ENCODE measurements around the gene RLN3. TPM values are rescaled to one million over a fixed set of nuclear protein-coding genes. Genes with fewer than 3 reads are reported as not detected.
A peak's percentile ranks its signal among the peaks of the same experiment; 100 is the strongest.

Gene RLN3
- total and polyA plus RNA-seq, 9 of the 15 experiments (the other 6 are each of a cell fraction or from before 2014, with no cell fraction given): 0.31 to 1.2 (median 0.71) TPM; not detected in 6

- ChIA-PET CTCF (ENCODE audit: low intra/inter-chr PET ratio) (interaction anchor here (1.4 to 2.2 kb wide), 2 partner anchors 151 to 152 kb away, joined by 6 read pairs; no protein-coding TSS in a partner anchor), POLR2A (interaction anchor here (0.6 to 2.2 kb wide), 9 partner anchors 10 to 374 kb away, joined by 3 to 21 read pairs (median 4); partner anchors contain the start of gene RFX1)
- Histone ChIP-seq H3K79me2 (ENCODE audit: control insufficient read depth, insufficient read depth, low read length) (peaks cover 7% of the 10 kb centered on the region; the same call in 1 of the 3 replicates), H3K9me1 (ENCODE audit: control insufficient read depth, insufficient read depth, low read length) (no peaks in the 10 kb centered on the region), H3K27ac (ENCODE audit: extremely low read depth, low read depth, low read length) (peak within 1 kb of the TSS; percentile 81), H2AFZ (ENCODE audit: low read depth, low read length) (peak within 1 kb of the TSS; percentile 98), H4K20me1 (replicated peaks; ENCODE audit: control insufficient read depth, insufficient read depth, low read length) (no peaks in the 10 kb centered on the region), H3K9ac (ENCODE audit: insufficient read depth in 1 of 2, low read depth in 2 of 2, low read length in 2 of 2) (peak within 1 kb of the TSS; percentile 91 to 99), H3K9me3 (replicated peaks; ENCODE audit: control insufficient read depth, insufficient read depth, low read depth, low read length) (no peaks in the 10 kb centered on the region), H3K4me2 (ENCODE audit: insufficient read depth, low read length) (peak within 1 kb of the TSS; percentile 82), H3K4me1 (replicated peaks in 1 of 2; ENCODE audit: control insufficient read depth in 2 of 2, insufficient read depth in 2 of 2, low read length in 2 of 2) (peaks cover 20 to 47% of the 10 kb centered on the region in 2 experiments; a peak in 4 of 5 replicates), H3K4me3 (peak within 1 kb of the TSS; percentile 56), H3K36me3 (ENCODE audit: control insufficient read depth, insufficient read depth, low read length) (no peaks in the 10 kb centered on the region), H3K27me3 (ENCODE audit: control insufficient read depth in 2 of 2, insufficient read depth in 2 of 2, low read length in 2 of 2) (no peaks in the 10 kb centered on the region)
- TSS peak; percentile 60 for BruUV-seq (replicated peaks)
- in situ Hi-C loops (cut with MboI): no loop called here
- peak; percentile 69 for FAIRE-seq
- DNase-seq (ENCODE audit: extremely low read depth in 1 of 4, low spot score in 3 of 4): peak; percentile 79 to 88 (median 82)
- intact Hi-C loops (cut with micrococcal nuclease): loop anchor here (1.0 to 10.0 kb wide), 2 partner anchors 77 to 152 kb away; partner anchors contain the start of gene DCAF15
- WGBS (ENCODE audit: insufficient coverage, low coverage, missing lambda C conversion rate): 1% methylated on average over 45 of the region's 63 CpGs
- ATAC-seq: peak; percentile 83
- TF ChIP-seq VEZF1 (CRISPR knock-in tag; IDR thresholded peaks at IDR 0.05): peak; percentile 96
- no peak for TF ChIP-seq NR4A1 (CRISPR knock-in tag; IDR thresholded peaks at IDR 0.05)
- 0 out of 2 replicates have a peak, but pooled peaks have one; percentile 17 for TF ChIP-seq NR4A1 (tag; IDR thresholded peaks at IDR 0.05)
- TF ChIP-seq NONO (IDR thresholded peaks at IDR 0.05; ENCODE audit: low read depth in 2 of 2, low read length in 1 of 2): peak in 1 of 2 experiments; percentile 47; a peak in 1 of 4 replicates
- no peak for TF ChIP-seq U2AF2 (optimal IDR thresholded peaks at IDR 0.05; ENCODE audit: low read depth, low read length)
- TF ChIP-seq HMGN3 (IDR thresholded peaks at IDR 0.05; ENCODE audit: borderline replicate concordance, extremely low read depth, insufficient read length, low read depth, low read length): peak; percentile 21
- TF ChIP-seq NFRKB (IDR thresholded peaks at IDR 0.05; ENCODE audit: low read depth): peak; percentile 54; the same call in 1 of the 2 replicates
- TF ChIP-seq UBTF (IDR thresholded peaks at IDR 0.05; ENCODE audit: borderline replicate concordance in 1 of 2, low read depth in 2 of 2, low read length in 2 of 2): peak; percentile 65 to 86; a peak in 1 of 4 replicates
- TF ChIP-seq E2F6 (IDR thresholded peaks at IDR 0.05; ENCODE audit: borderline replicate concordance in 1 of 2, extremely low read depth in 1 of 2, insufficient read depth in 1 of 2, insufficient read length in 1 of 2, low read depth in 1 of 2, low read length in 1 of 2, poor library complexity in 1 of 2, severe bottlenecking in 1 of 2): peak; percentile 69 to 87
- no peak for TF ChIP-seq KLF16 (IDR thresholded peaks at IDR 0.05)
- no peak for TF ChIP-seq ZBTB5 (IDR thresholded peaks at IDR 0.05)
Observed at GRCh38 chr19:14031719-14032480, 4.0 kb downstream of the RLN3 start, which contains the start of gene IL27RA. Gene IL27RA (plus strand): TSS chr19:14031762. CDS start chr19:14031873, 111 bp downstream.

Data from K562 (cell line).